SK-MEL-5 (cell line): ENCODE measurements around the gene WRNIP1. TPM values are rescaled to one million over a fixed set of nuclear protein-coding genes. Genes with fewer than 3 reads are reported as not detected.

Experiments
- DNase-seq: peaks from one replicate; pipeline ENCODE4 v3.0.0-alpha.2; 2016; ENCODE audit warnings: low read depth, low spot score
- in situ Hi-C: cut with HindIII; loops from 2 replicates; pipeline ENCODE4 v1.10.0; 2016; ENCODE audit warnings: low sequenced_read_pairs, high pct_unique_total_duplicates, low pct_unique_long_range_greater_than_20kb
- total RNA-seq: library from RNA; depleted of rRNA; stranded (reverse); fragments of >200 nt; shearing (Covaris generic); gene quantifications from 2 replicates; pipeline ENCODE4 v1.2.3, GENCODE V29; 2014

Gene WRNIP1
- total RNA-seq, 1 experiment from 2014 or later: 96.8 TPM

DNA sequence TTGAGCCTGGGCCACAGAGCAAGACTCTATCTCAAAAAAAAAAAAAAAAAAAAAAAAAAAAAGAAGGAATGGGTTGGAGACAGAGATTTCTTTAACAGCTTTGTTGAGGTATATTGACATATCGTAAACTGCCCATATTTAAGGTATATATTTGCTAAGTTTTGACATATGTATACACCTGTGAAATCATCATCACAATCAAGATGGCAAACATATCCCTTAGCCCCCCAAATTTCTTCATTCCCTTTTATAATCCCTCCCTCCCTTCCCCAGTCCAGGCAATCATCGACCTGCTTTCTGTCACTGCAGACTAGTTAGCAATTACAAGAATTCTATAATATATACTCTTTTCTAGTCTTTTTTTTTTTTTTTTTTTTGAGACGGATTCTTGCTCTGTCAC lies 47.5 kb downstream of the WRNIP1 start:
- no peak for DNase-seq
- in situ Hi-C loops: no loop called here

DNA sequence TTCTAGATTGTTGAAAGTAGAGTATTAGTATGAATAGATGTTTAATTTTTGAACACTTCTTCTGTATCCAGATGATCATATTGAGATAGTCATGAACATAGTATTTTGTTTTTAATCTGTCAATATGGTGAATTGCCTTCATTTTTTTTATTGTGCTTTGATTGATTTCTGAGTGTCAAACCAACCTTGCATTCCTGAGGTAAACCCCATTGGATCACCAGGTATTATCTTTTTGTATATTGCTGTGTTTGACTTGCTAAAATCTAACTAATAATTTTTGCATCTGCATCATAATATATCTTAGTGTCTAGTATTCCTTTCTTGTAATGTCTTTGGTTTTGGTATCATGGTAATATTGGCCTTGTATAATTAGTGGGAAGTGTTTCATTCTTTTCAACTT lies 51.0 kb downstream of the WRNIP1 start:
- in situ Hi-C loops: no loop called here
- DNase-seq: no peak

DNA sequence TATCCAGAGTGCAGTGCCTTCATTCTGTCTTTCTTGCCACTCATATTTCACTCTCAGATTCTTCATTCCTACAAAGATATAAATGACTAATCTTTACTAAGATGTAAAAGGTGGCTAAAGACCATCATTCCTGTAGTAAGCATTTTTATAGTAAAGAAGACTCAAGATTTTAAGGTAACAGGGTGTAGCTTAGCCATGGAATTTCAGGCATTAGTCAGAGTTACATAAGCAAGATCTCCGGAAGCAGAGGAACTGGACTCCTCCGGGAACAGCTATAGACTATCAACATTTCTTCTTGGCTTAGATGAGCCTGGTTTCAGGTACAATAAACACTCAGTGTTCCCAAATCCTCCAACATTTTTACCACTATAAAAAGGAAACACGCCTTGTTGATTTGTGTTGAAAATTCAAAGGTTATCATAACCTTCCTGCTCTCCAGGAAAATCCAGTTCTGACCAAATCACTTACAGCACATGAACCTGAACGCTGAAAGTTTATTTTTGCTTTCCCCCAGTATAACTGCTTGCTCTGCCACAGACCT lies 52.8 kb downstream of the WRNIP1 start:
- DNase-seq: no peak
- in situ Hi-C loops: no loop called here

DNA sequence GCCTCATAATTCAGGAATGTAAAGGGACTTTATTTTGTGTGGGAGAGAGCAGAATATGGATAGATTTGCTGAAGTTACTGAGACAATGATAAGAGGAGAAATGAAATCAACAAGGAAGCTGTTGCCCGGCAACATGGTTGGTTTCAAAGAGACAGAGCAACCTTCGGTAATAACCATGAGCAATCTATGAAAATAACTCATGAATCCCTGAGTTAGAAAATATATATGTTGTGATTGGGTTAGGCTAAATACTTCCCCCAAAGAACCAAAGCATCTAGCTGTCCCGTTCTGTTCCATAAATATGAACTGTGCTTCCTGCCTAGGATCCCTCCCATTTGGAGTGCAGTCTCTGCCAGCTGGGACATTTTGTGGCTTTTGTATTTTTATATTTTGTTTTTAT lies 53.4 kb downstream of the WRNIP1 start:
- in situ Hi-C loops: no loop called here
- no peak for DNase-seq

DNA sequence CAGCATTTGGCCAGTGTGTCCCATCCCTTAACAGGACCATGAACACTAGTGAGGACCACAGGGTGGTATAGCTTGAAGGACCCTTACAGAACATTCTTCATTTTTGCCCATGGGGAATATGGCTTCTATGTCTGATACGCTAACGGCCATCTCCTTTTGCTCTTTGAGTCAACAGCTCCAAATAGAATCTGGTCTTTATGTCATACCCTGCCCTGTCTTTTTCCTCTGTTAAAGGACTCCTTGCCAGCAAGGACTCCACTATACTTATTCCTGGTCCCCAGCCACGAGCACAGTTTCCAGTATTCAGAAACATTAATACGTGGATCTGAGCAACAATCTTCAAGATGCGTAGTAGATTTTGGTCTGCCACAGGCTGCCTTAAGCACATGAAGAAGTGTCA lies 53.9 kb downstream of the WRNIP1 start:
- DNase-seq: no peak
- in situ Hi-C loops: no loop called here

DNA sequence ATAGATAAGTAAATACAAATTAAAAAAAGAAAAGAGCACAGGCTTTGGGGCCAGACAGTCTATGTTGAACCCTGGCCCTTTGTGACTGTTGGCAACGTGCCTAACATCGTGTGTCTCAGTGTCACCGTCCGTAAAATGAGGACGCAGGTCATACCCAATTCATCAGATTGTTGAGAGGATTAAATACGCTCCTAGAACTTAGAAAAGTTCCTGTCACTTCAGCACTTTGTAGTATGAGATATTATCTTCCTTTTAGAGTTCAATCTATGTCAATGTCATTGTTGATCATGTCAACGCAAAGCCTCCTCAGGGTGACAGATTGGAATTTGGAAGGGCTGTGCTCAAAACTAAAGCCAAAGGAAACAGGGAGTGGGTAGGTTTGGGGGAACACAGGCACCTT lies 54.8 kb downstream of the WRNIP1 start:
- in situ Hi-C loops: no loop called here
- no peak for DNase-seq

DNA sequence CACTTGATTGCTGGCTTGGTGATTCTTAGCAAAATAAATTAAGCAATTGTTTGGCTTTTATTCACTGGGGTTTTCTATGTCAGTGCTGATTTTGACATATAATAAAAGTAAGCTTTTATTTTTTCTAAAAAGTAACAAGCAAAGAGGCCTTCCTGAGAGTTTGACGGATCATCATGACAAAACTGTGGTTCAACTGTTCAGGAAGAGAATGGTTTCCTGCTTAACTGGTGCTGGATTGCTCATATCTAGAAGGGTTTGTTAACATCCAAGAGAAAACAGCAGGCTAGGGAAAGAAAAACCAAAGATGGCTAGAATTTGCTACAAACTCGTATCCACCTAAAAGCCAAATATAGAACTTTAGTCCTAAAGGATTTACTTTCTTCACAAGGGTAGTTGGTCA lies 55.2 kb downstream of the WRNIP1 start:
- no peak for DNase-seq
- in situ Hi-C loops: no loop called here

DNA sequence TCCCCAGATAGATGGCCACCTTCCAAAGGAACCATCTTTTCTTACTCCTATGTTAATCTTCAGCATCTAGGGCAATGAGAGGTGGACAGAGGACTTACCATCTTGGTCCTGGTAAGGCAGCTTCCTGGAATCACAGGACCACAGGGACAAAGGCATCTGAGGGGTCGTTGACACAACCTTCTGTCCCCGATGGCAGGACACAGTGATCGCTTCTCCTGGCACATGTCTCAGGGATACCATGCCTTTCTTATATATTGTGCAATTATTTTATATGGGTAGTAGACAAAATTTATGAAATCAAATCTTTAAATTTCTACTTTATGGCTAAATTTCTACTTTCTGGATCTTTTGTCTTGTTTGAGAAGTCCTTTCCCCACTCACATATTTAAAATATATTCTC lies 56.4 kb downstream of the WRNIP1 start:
- in situ Hi-C loops: no loop called here
- no peak for DNase-seq

DNA sequence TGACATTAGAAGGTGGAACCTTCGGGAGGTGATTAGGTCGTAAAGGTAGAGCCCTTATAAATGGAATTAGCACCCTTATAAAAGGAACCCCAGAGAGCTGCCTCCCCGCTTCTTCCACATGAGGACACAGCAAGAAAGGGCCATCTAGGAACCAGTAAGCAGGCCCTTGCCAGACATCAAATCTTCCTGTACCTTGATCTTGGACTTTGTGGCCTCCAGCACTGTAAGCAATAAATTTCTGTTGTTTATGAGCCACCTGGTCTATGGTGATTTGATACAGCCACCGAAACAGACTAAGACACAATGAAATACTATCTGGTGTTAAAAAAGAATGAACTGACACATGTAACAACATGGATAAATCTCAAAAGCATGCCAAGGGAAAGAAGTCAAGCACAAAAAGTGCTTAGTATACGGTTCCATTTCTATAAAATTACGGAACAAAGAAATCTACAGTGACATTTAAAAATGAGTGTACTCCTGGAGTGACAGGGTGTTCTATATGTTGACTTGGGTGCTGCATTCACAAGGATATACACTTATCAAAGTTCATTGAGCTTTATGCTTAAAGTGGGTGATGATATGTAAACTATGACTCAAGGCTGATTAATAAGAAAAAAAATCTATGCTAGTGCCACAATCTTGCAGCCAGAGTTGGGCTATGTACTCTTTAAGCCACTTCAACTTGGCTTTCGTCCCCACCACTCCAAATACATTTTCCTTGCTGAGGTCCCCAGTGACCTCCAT lies 58.1 kb downstream of the WRNIP1 start:
- no peak for DNase-seq
- in situ Hi-C loops: no loop called here

DNA sequence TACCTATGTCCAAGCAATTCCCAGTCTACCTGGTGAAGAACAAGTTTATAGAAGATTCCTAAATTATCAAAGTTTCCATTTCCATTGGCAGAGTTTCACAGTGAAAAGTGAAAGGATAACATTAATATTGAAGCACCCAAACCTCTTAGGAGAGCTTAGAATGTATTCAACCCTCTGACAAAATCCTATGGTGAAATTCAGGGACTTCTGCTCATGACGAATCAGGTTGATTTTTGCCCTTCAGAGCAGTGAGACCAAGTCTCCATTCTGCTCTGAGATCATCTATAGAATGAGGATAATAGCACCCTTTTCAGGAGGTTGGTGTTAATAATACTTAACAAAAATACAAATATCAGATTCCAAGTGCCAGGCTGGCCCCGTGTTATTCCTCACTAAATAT lies 60.9 kb downstream of the WRNIP1 start:
- in situ Hi-C loops: no loop called here
- no peak for DNase-seq

DNA sequence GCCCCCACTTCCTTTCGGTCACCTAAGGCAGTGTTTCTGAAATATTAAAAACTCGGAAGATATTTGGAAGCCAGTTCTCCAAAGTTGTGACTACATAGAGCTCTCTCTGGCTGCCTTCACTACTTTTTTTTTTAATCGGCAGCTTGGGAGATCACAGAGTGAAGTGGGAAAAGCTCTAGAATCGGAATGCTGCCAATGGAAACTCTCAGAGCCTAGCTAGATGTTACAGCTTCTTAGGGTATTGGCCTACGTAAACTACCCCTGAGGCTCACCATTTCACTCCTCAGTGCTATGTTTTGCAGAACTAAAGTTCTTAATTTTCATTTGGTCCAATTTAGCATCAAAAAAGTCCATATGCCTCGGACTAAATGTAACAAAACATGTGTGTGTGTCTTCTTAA lies 61.9 kb downstream of the WRNIP1 start:
- no peak for DNase-seq
- in situ Hi-C loops: no loop called here

DNA sequence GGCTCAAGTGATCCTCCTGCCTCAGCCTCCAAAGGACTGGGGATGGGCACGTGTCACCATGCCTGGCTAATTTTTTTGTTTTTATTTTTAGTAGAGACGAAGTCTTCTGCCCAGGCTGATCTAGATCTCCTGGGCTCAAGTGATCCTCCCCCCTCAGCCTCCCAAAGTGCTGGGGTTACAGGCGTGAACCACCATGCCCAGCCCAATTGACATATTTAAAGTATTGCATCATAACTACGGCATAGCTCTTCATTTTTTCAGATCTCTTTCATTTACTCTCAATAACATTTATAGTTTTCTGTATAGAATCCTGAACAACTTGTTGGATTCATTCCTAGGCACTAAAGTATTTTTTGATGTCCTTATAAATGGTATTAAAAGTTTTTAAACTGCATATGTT lies 63.4 kb downstream of the WRNIP1 start:
- in situ Hi-C loops: no loop called here
- DNase-seq: no peak

DNA sequence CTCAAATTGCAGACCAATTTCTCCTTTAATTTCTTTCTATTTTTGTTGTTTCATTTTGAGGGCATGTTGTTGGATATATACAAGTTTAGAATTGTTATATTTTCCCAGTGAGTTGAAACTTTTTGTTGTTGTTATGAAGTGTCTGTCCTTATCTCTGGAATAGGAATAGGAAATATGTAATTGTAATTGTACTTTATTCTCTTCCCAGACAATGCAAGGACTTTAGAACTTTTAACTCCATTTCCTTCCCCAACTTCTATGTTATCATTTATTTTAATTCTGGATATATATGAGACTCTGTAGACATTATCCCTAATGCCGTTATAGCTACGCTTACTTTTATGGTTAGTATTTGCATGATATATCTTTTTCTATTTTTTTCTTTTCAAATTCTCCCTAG lies 64.1 kb downstream of the WRNIP1 start:
- no peak for DNase-seq
- in situ Hi-C loops: no loop called here

DNA sequence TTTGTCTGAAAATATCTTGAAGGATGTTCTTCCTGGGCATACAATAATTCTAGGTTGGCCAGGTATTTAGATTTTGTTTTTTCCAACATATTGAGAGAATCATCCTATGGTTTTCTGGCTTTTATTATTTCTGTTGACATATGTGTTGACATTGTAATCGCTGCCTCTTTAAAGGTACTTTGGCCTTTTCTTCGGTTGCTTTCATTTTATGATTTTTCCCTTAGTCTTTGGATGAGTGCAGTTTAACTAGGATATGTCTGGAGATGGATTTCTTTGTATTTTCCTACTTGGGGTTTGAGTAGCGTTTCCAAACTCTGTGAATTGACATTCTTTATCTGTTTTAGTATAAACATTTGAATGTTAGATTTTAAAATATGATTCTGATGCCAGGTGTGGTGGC lies 65.0 kb downstream of the WRNIP1 start:
- in situ Hi-C loops: no loop called here
- no peak for DNase-seq

DNA sequence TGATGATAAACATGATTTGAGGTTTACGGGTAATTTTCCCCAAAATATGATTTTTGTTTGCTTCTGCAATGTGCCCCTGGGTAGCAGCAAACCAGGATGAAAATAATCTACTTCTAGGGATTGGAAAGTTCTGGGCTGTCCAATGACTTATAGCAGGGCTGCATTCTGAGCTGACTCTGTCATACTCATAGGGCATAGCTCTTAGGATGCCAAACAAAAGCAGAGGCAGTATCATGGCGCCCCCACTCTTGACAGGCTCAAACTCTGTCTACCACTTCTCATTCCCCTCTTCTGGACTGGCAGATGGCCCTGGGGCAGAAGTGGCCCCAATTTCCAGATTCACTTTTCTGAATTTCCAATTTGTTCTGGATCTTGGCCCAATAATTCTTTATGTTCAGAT lies 66.2 kb downstream of the WRNIP1 start:
- DNase-seq: no peak
- in situ Hi-C loops: no loop called here

DNA sequence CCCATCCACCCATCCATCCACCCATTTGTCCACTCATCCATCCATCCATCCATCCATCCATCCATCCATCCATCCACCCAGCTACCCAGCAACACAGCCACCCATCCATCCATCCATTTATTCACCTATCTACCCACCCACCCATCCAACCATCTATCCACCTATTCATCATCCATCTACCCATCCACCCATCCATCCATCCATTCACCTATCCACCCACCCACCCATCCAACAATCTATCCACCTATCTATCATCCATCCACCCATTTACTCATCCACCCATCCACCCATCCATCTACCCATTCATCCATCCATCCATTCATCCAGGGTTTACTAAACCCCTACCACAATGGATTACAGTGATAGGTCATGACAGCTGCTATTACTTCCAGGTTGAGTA lies 69.1 kb downstream of the WRNIP1 start:
- DNase-seq: no peak
- in situ Hi-C loops: no loop called here
